HG02885 (cell line): ENCODE results near the gene RACGAP1.

ENCODE experiments used
- ATAC-seq: cut with Tn5 transposase; IDR thresholded peaks from one replicate; pipeline ENCODE4 v1.9.1; 2021; ENCODE audit warnings: mild to moderate bottlenecking; ENCODE audit not compliant: unreplicated experiment, poor library complexity

Gene RACGAP1

GRCh38 chr12:50056639-50056976 lies 31.3 kb upstream of the RACGAP1 start:
- no peak for ATAC-seq

- no peak for ATAC-seq
Observed at GRCh38 chr12:50055831-50056638, 30.7 kb upstream of the RACGAP1 start.

GRCh38 chr12:50053583-50053982 lies 28.3 kb upstream of the RACGAP1 start:
- no peak for ATAC-seq

GRCh38 chr12:50052964-50053363 lies 27.7 kb upstream of the RACGAP1 start:
- ATAC-seq, result no peak

GRCh38 chr12:50052544-50052943 lies 27.2 kb upstream of the RACGAP1 start:
- ATAC-seq, result no peak

- no peak for ATAC-seq
Observed at GRCh38 chr12:50051101-50051806, 26.0 kb upstream of the RACGAP1 start.

GRCh38 chr12:50050410-50051098 lies 25.3 kb upstream of the RACGAP1 start:
- ATAC-seq, result no peak

GRCh38 chr12:50050119-50050385 lies 24.8 kb upstream of the RACGAP1 start:
- ATAC-seq, result no peak

GRCh38 chr12:50049254-50050118 lies 24.2 kb upstream of the RACGAP1 start:
- no peak for ATAC-seq

GRCh38 chr12:50047693-50048250 lies 22.5 kb upstream of the RACGAP1 start:
- ATAC-seq, result no peak

GRCh38 chr12:50043854-50044253 lies 18.6 kb upstream of the RACGAP1 start:
- ATAC-seq, result no peak

- ATAC-seq, result no peak
Observed at GRCh38 chr12:50043308-50043707, 18.0 kb upstream of the RACGAP1 start.

- no peak for ATAC-seq
Observed at GRCh38 chr12:50042693-50043092, 17.4 kb upstream of the RACGAP1 start.

- no peak for ATAC-seq
Observed at GRCh38 chr12:50041962-50042361, 16.7 kb upstream of the RACGAP1 start.

GRCh38 chr12:50041062-50041860 lies 16.0 kb upstream of the RACGAP1 start:
- ATAC-seq, result no peak

- ATAC-seq, result no peak
Observed at GRCh38 chr12:50040657-50041056, 15.4 kb upstream of the RACGAP1 start.

- no peak for ATAC-seq
Observed at GRCh38 chr12:50039151-50039835, 14.0 kb upstream of the RACGAP1 start.

GRCh38 chr12:50038336-50038735 lies 13.0 kb upstream of the RACGAP1 start:
- no peak for ATAC-seq
